ENCODE results near the gene KNL1.

DNA sequence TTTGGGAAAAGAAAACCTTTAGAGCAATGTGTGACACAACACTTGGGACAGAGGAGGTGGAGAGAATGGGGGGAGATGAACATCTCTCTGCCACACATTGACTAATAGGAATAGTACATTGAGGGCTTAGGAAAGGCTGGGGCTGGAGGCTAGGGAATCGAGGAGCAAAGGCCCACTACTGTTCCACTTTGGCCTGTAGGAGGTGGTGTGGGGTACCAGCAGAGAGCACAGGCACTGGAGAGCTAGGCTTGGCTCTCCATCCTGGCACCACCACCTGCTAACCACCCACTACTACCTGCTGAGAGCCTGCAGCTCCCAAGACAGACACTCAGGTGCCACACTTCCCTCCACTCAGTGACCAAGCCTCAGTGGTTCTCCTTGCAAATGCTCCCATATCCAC, 48.6 kb upstream of the KNL1 start:
- TF ChIP-seq CTCF (IDR thresholded peaks at IDR 0.05 in 4 of 5, conservative IDR thresholded peaks at IDR 0.05 in 1 of 5) (no peak), POLR2A (IDR thresholded peaks at IDR 0.05) (no peak)

Measured in gastrocnemius medialis (tissue), 4 donors.